Neuronal stem cell (in vitro differentiated cells): ENCODE data around the gene NOS1AP.
"Not testable (repeated sequence)": the region's sequence is repeated elsewhere in the genome, so short reads cannot be mapped to it uniquely, and the experiment has no call there.

Experiments
- DNase-seq: peaks from one replicate; pipeline ENCODE4 v3.0.0-alpha.2; 2013; ENCODE audit warnings: low spot score
- H2AFZ ChIP-seq: one replicate; pipeline ENCODE4 v1.6.1; 2013; ENCODE audit warnings: mild to moderate bottlenecking, low read length, inconsistent platforms
- H2AK5ac ChIP-seq: 2 replicates; pipeline ENCODE4 v1.6.1; 2013; ENCODE audit warnings: low read depth, mild to moderate bottlenecking, inconsistent platforms, low read length, moderate library complexity, mixed read lengths
- H2BK120ac ChIP-seq: 2 replicates; pipeline ENCODE4 v1.6.1; 2013; ENCODE audit warnings: low read depth, mild to moderate bottlenecking, inconsistent platforms, low read length, moderate library complexity, mixed read lengths
- H2BK12ac ChIP-seq: one replicate; pipeline ENCODE4 v1.6.1; 2013; ENCODE audit warnings: low read length, inconsistent platforms
- H2BK15ac ChIP-seq: 2 replicates; pipeline ENCODE4 v1.6.1; 2013; ENCODE audit warnings: mild to moderate bottlenecking, low read length, inconsistent platforms, mixed read lengths
- H2BK5ac ChIP-seq: one replicate; pipeline ENCODE4 v1.6.1; 2013; ENCODE audit warnings: inconsistent platforms, mild to moderate bottlenecking, low read length, moderate library complexity
- H3K14ac ChIP-seq: one replicate; pipeline ENCODE4 v1.6.1; 2013; ENCODE audit warnings: low read length, inconsistent platforms
- H3K18ac ChIP-seq: 2 replicates; pipeline ENCODE4 v1.6.1; 2013; ENCODE audit warnings: low read length, inconsistent platforms
- H3K23ac ChIP-seq: 2 replicates; pipeline ENCODE4 v1.6.1; 2013; ENCODE audit warnings: low read depth, mild to moderate bottlenecking, mixed read lengths, low read length, inconsistent platforms; ENCODE audit not compliant: poor library complexity
- H3K27ac ChIP-seq: replicated peaks from 3 replicates; pipeline ENCODE4 v1.5.1; 2013; ENCODE audit warnings: low read length, inconsistent platforms
- H3K27me3 ChIP-seq, 3 experiments: 2 replicates each; pipeline ENCODE4 v1.6.1; 2013; ENCODE audit warnings: low read length in 3 of 3, mild to moderate bottlenecking in 2 of 3, inconsistent platforms in 1 of 3, low read depth in 1 of 3, mixed read lengths in 1 of 3, moderate library complexity in 1 of 3; ENCODE audit not compliant: control insufficient read depth in 3 of 3, insufficient read depth in 3 of 3
- H3K36me3 ChIP-seq, 2 donors: replicated peaks in 1 of 2; 2 replicates each; pipeline ENCODE4 v1.6.1; 2013; ENCODE audit warnings: low read length in 2 of 2; ENCODE audit not compliant: control insufficient read depth in 2 of 2, insufficient read depth in 2 of 2
- H3K4ac ChIP-seq: 2 replicates; pipeline ENCODE4 v1.6.1; 2013; ENCODE audit warnings: inconsistent platforms, mild to moderate bottlenecking, low read length, moderate library complexity
- H3K4me1 ChIP-seq, 2 donors: 1 replicate in 1 of 2; 2 replicates in 1 of 2; pipeline ENCODE4 v1.6.1; 2013; ENCODE audit warnings: low read length in 2 of 2, low read depth in 1 of 2; ENCODE audit not compliant: control insufficient read depth in 2 of 2, insufficient read depth in 1 of 2
- H3K4me2 ChIP-seq: one replicate; pipeline ENCODE4 v1.6.1; 2013; ENCODE audit warnings: mild to moderate bottlenecking, low read length, inconsistent platforms; ENCODE audit not compliant: insufficient read depth, poor library complexity, severe bottlenecking
- H3K4me3 ChIP-seq, 2 donors: 2 replicates each; pipeline ENCODE4 v1.5.1; 2013; ENCODE audit warnings: low read length in 2 of 2, mild to moderate bottlenecking in 2 of 2, inconsistent platforms in 1 of 2, moderate library complexity in 1 of 2
- H3K79me1 ChIP-seq: one replicate; pipeline ENCODE4 v1.6.1; 2013; ENCODE audit warnings: low read depth, mild to moderate bottlenecking, inconsistent platforms, low read length, moderate library complexity
- H3K9ac ChIP-seq: one replicate; pipeline ENCODE4 v1.6.1; 2013; ENCODE audit warnings: mild to moderate bottlenecking, low read depth, low read length, inconsistent platforms; ENCODE audit not compliant: poor library complexity
- H3K9me3 ChIP-seq, 2 donors: replicated peaks in 1 of 2; 2 replicates each; pipeline versions ENCODE3 to v1.6.1; 2013; ENCODE audit warnings: low read length in 2 of 2, mild to moderate bottlenecking in 2 of 2, inconsistent platforms in 1 of 2, low read depth in 1 of 2, mixed read lengths in 1 of 2, moderate library complexity in 1 of 2; ENCODE audit not compliant: control insufficient read depth in 2 of 2, insufficient read depth in 1 of 2
- H4K8ac ChIP-seq: one replicate; pipeline ENCODE4 v1.6.1; 2013; ENCODE audit warnings: low read depth, mild to moderate bottlenecking, inconsistent platforms, low read length, moderate library complexity
- H4K91ac ChIP-seq: one replicate; pipeline ENCODE4 v1.6.1; 2013; ENCODE audit warnings: low read length, low read depth, mild to moderate bottlenecking, inconsistent platforms; ENCODE audit not compliant: poor library complexity
- WGBS, 2 donors: extraction: QIAGEN DNeasy Blood & Tissue Kit; methylation state at CpG; one replicate each; pipeline ENCODE4 v1.1.7; 2013; ENCODE audit warnings: missing lambda C conversion rate in 2 of 2, mixed read lengths in 1 of 2; ENCODE audit not compliant: insufficient read length in 2 of 2, insufficient replicate concordance in 1 of 2; ENCODE audit errors: extremely low coverage in 2 of 2; 5-methylcytosine and 5-hydroxymethylcytosine counted together

Gene NOS1AP

DNA sequence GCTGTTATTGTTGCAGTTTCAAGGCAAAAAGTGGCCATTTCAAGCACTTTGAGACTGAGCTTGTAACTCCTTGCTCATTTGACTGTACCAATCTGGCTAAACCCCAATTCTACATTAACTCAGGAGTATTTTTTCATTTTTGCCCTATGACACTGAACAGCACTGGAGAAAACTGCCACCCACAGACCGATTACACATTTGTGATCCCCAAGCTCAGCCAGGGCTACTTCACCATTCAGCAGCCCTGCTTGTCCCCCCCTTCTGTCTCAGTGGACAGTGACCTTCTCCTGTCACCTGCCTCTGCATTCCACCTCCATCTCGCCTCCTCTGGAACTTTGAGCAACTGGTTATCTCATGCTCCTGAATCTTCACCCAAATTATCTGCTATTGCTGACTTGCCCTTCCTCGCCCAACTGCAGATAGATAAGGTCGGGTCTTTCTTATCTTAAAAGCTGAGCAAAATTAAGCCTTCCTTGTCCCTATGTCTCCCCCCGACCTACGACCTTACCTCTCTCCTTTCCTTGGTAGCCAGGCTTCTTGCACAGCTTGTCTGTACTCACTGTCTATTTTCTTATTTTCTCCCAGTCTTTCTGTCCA is 281.9 kb downstream of the NOS1AP start:
- Histone ChIP-seq H2AFZ (no peak overlapping the region), H2BK120ac (no peak overlapping the region), H3K4me2 (no peak overlapping the region), H3K27me3 (no peaks in the 10 kb centered on the region), H3K79me1 (no peaks in the 10 kb centered on the region), H3K4me1 (peaks cover 6 to 9% of the 10 kb centered on the region in 2 donors), H2BK12ac (no peak overlapping the region), H3K9me3 (no peaks in the 10 kb centered on the region), H3K18ac (no peak overlapping the region), H2BK15ac (no peak overlapping the region), H3K36me3 (peaks cover 4 to 30% of the 10 kb centered on the region in 2 donors), H4K8ac (no peak overlapping the region), H3K27ac (no peak overlapping the region), H4K91ac (no peak overlapping the region), H3K9ac (no peak overlapping the region), H3K14ac (no peak overlapping the region), H2BK5ac (no peak overlapping the region), H3K23ac (no peak overlapping the region), H3K4ac (no peak overlapping the region), H3K4me3 (no peak overlapping the region), H2AK5ac (no peak overlapping the region)
- DNase-seq, result no peak
- WGBS, 2 donors, result no CpG with 5 or more reads among the region's 6 CpGs

DNA sequence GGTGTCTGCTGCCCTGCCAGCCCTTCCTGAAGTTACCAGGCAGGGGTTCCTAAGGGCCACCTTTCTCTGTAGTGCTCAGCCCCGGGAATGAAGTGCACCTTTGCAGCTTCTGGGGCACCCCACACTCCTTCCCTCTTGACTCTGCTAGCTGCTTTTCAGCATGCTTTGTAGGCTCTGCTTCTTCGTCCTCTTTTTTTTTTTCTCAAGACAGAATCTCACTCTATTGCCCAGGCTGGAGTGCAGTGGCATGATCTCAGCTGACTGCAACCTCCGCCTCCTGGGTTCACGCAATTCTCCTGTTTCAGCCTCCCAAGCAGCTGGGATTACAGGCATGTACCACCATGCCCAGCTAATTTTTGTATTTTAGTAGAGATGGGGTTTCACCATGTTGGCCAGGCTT is 282.4 kb downstream of the NOS1AP start:
- not testable (repeated sequence) for H3K14ac ChIP-seq, H4K8ac ChIP-seq, H3K18ac ChIP-seq, H3K4me3 ChIP-seq, H3K23ac ChIP-seq, H2BK5ac ChIP-seq, H3K4me1 ChIP-seq, H2BK15ac ChIP-seq, H3K4ac ChIP-seq, H2BK12ac ChIP-seq, H3K9me3 ChIP-seq, H2AK5ac ChIP-seq, H3K4me2 ChIP-seq, H2AFZ ChIP-seq, H3K9ac ChIP-seq, H4K91ac ChIP-seq, H3K27me3 ChIP-seq, H2BK120ac ChIP-seq, H3K79me1 ChIP-seq, DNase-seq, H3K27ac ChIP-seq
- H3K36me3 ChIP-seq, result peaks cover 5 to 35% of the 10 kb centered on the region in 2 donors
- WGBS, 2 donors, result no CpG with 5 or more reads among the region's 4 CpGs

DNA sequence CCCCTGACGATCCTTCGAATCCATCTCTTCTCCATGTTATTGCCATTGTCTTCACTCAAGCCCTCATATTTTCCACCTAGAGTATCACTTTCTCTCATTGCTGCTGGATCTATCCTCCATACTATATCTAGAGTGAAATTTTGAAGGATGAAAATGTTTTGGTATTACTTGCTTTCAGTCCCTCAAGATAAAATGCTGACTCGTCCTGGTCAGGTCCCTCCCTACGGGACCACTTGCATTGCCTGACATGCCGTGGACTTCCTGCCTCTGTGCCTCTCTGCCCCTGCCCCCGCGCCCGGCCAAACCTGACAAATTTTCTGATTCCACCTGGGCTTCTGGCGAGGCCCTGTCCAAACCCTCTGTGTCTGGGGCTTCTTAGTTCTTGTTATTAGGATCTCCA is 283.6 kb downstream of the NOS1AP start:
- Histone ChIP-seq H2AFZ (no peak overlapping the region), H3K18ac (no peak overlapping the region), H3K4me1 (peaks cover 6 to 9% of the 10 kb centered on the region in 2 donors), H3K79me1 (no peaks in the 10 kb centered on the region), H4K91ac (no peak overlapping the region), H3K4me3 (no peak overlapping the region), H2BK5ac (no peak overlapping the region), H3K23ac (no peak overlapping the region), H3K9ac (no peak overlapping the region), H2BK120ac (no peak overlapping the region), H4K8ac (no peak overlapping the region), H2BK12ac (no peak overlapping the region), H3K4me2 (no peak overlapping the region), H3K27ac (no peak overlapping the region), H3K14ac (no peak overlapping the region), H3K4ac (no peak overlapping the region), H3K27me3 (no peaks in the 10 kb centered on the region), H2BK15ac (no peak overlapping the region), H3K9me3 (no peaks in the 10 kb centered on the region), H3K36me3 (peaks cover 7 to 38% of the 10 kb centered on the region in 2 donors), H2AK5ac (no peak overlapping the region)
- no CpG with 5 or more reads among the region's 9 CpGs for WGBS, 2 donors
- no peak for DNase-seq

DNA sequence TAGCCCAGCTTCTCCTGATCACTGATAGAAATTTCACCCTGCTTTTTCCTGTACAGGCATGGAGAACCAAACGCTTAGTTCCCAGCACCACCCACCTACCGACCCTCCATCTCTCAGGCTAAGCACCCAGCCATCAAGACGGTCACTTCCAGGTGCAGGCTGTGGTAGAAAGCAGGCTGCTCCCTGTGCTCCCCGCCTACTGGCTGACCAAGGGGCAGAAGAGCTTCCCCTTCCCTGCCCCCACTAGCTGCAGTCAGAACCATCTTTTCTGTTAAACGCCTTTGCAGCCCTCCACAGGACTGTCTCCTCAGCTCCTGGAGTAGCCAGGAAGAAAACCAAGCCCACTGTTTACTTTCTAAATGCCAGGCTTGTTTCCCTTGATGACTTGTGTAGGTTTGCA is 284.2 kb downstream of the NOS1AP start:
- no peak overlapping the region for H4K8ac ChIP-seq
- H2BK5ac ChIP-seq, result no peak overlapping the region
- H3K27me3 ChIP-seq, result no peaks in the 10 kb centered on the region
- no peak overlapping the region for H2AFZ ChIP-seq
- no peak overlapping the region for H3K4ac ChIP-seq
- peaks cover 7 to 42% of the 10 kb centered on the region in 2 donors for H3K36me3 ChIP-seq
- H2BK12ac ChIP-seq, result no peak overlapping the region
- DNase-seq, result no peak
- H3K18ac ChIP-seq, result peak overlapping the region; percentile 41
- H2AK5ac ChIP-seq, result no peak overlapping the region
- no peaks in the 10 kb centered on the region for H3K79me1 ChIP-seq
- H3K4me2 ChIP-seq, result no peak overlapping the region
- H3K14ac ChIP-seq, result no peak overlapping the region
- H3K23ac ChIP-seq, result no peak overlapping the region
- peaks cover 6 to 9% of the 10 kb centered on the region in 2 donors for H3K4me1 ChIP-seq
- no peak overlapping the region for H3K4me3 ChIP-seq
- no CpG with 5 or more reads among the region's 5 CpGs for WGBS, 2 donors
- no peaks in the 10 kb centered on the region for H3K9me3 ChIP-seq
- H3K27ac ChIP-seq, result no peak overlapping the region
- H3K9ac ChIP-seq, result no peak overlapping the region
- peak overlapping the region; percentile 42 for H2BK15ac ChIP-seq
- H4K91ac ChIP-seq, result no peak overlapping the region
- H2BK120ac ChIP-seq, result peak overlapping the region; percentile 9
